NCI-H1417 (cell line): Measurements from ENCODE around the gene NINJ2.

Experiments
- DNase-seq, 3 experiments: peaks; one replicate each; lab custom pipeline; 2025; lab: John Stamatoyannopoulos, UW

NINJ2 gene

GRCh38 chr12:673849-674248, 10.6 kb upstream of the NINJ2 start:
- no peak for DNase-seq

- DNase-seq, result no peak
Observed at GRCh38 chr12:669576-669945, 6.3 kb upstream of the NINJ2 start.

GRCh38 chr12:668090-668481, 4.8 kb upstream of the NINJ2 start:
- no peak for DNase-seq

GRCh38 chr12:666766-667308, 3.6 kb upstream of the NINJ2 start:
- no peak for DNase-seq

- DNase-seq, result no peak
Observed at GRCh38 chr12:666066-666465, 2.8 kb upstream of the NINJ2 start.

GRCh38 chr12:664779-665092, 1.5 kb upstream of the NINJ2 start:
- DNase-seq, result no peak

GRCh38 chr12:664075-664778, 982 bp upstream of the NINJ2 start:
- no peak for DNase-seq

- no peak for DNase-seq
Observed at GRCh38 chr12:662566-663292, 516 bp downstream of the NINJ2 start.

GRCh38 chr12:661720-662486, 1.3 kb downstream of the NINJ2 start:
- no peak for DNase-seq

GRCh38 chr12:659090-659683, 4.1 kb downstream of the NINJ2 start:
- no peak for DNase-seq

- no peak for DNase-seq
Observed at GRCh38 chr12:650983-651382, 12.3 kb downstream of the NINJ2 start.

GRCh38 chr12:647385-648085, 15.7 kb downstream of the NINJ2 start:
- no peak for DNase-seq

GRCh38 chr12:646442-647384, 16.5 kb downstream of the NINJ2 start:
- no peak for DNase-seq

GRCh38 chr12:645563-646071, 17.6 kb downstream of the NINJ2 start:
- DNase-seq, result no peak

GRCh38 chr12:644818-645552, 18.3 kb downstream of the NINJ2 start:
- DNase-seq, result no peak

GRCh38 chr12:644303-644639, 19.0 kb downstream of the NINJ2 start:
- no peak for DNase-seq

GRCh38 chr12:643475-644302, 19.6 kb downstream of the NINJ2 start:
- no peak for DNase-seq

GRCh38 chr12:642633-643474, 20.4 kb downstream of the NINJ2 start:
- DNase-seq, result peak in 1 of 3 experiments; percentile 29
